Measurements from ENCODE around the gene TEP1.

TEP1 gene

GRCh38 chr14:20419419-20419818 is 6.1 kb upstream of the TEP1 start:
- H3K4me3 ChIP-seq (ENCODE audit: control insufficient read depth, low read depth, low read length), result no peak overlapping the region
- no peak for TF ChIP-seq CTCF (IDR thresholded peaks at IDR 0.05; ENCODE audit: control insufficient read depth, insufficient read depth, low read depth, low read length, missing control alignments)
- no peak for DNase-seq (ENCODE audit: low read depth)

GRCh38 chr14:20418501-20418909 is 5.2 kb upstream of the TEP1 start:
- DNase-seq (ENCODE audit: low read depth), result no peak
- TF ChIP-seq CTCF (IDR thresholded peaks at IDR 0.05; ENCODE audit: control insufficient read depth, insufficient read depth, low read depth, low read length, missing control alignments), result no peak
- H3K4me3 ChIP-seq (ENCODE audit: control insufficient read depth, low read depth, low read length), result no peak overlapping the region

- H3K4me3 ChIP-seq (ENCODE audit: control insufficient read depth, low read depth, low read length), result no peak overlapping the region
- no peak for DNase-seq (ENCODE audit: low read depth)
Observed at GRCh38 chr14:20417250-20418186, 4.2 kb upstream of the TEP1 start.

GRCh38 chr14:20416223-20416622 is 2.9 kb upstream of the TEP1 start:
- no peak overlapping the region for H3K4me3 ChIP-seq (ENCODE audit: control insufficient read depth, low read depth, low read length)
- DNase-seq (ENCODE audit: low read depth), result no peak
- no peak for TF ChIP-seq CTCF (IDR thresholded peaks at IDR 0.05; ENCODE audit: control insufficient read depth, insufficient read depth, low read depth, low read length, missing control alignments)

More at GRCh38 chr14:20417250-20418186, 4.2 kb upstream of the TEP1 start:
- no peak for TF ChIP-seq CTCF (IDR thresholded peaks at IDR 0.05; ENCODE audit: control insufficient read depth, insufficient read depth, low read depth, low read length, missing control alignments)

GRCh38 chr14:20415782-20416206 is 2.5 kb upstream of the TEP1 start:
- peak; percentile 70 for TF ChIP-seq CTCF (IDR thresholded peaks at IDR 0.05; ENCODE audit: control insufficient read depth, insufficient read depth, low read depth, low read length, missing control alignments)
- DNase-seq (ENCODE audit: low read depth), result no peak
- no peak overlapping the region for H3K4me3 ChIP-seq (ENCODE audit: control insufficient read depth, low read depth, low read length)

- no peak for DNase-seq (ENCODE audit: low read depth)
- no peak for TF ChIP-seq CTCF (IDR thresholded peaks at IDR 0.05; ENCODE audit: control insufficient read depth, insufficient read depth, low read depth, low read length, missing control alignments)
- H3K4me3 ChIP-seq (ENCODE audit: control insufficient read depth, low read depth, low read length), result peak overlapping the region; percentile 100
Observed at GRCh38 chr14:20413744-20414082, 412 bp upstream of the TEP1 start.

Data from AG09309 (cell line).